DMS 273 (cell line): ENCODE data around the gene DPYSL5.
A peak's percentile ranks its signal among the peaks of the same experiment; 100 is the strongest.

ENCODE experiments used
- DNase-seq: peaks from one replicate; lab custom pipeline; 2025; ENCODE audit not compliant: unreplicated experiment; lab: John Stamatoyannopoulos, UW

Gene DPYSL5

DNA sequence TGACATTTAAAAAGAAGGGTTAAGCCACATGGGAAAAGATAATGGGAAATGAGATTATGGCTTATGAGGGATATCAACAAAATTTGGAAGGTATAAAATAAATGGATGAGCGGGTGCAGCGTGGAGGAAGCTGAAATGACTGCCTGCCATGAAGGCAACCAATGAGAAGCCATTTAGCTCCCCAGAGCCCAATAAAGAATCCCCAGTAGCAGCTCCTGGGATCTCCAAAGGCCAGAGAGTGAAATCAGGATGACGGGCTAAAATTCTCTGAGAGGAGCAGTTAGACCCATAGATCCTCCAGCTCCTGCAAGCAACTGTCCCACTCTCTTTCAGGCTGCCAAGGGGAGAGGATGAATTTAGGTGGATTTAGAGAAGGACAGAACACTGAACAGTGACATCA, 109.6 kb downstream of the DPYSL5 start:
- no peak for DNase-seq

DNA sequence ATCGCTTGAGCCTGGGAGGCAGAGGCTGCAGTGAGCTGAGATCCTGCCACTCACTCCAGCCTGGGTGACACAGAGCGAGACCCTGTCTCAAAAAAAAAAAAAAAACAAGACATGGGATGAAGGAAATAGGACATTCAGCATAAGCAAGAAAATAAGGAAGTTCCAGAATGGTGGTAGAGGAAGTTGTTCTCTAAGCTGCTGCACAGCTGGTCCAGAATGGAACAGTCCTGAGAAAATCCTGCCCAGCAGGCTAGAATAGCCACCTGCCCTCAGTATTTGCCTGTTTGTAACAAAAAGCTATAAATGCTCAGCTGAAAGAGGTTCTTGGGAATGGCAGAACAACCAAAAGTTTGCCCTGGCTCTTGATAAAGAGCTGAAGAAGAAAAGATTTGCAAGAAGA, 111.4 kb downstream of the DPYSL5 start:
- DNase-seq: no peak

DNA sequence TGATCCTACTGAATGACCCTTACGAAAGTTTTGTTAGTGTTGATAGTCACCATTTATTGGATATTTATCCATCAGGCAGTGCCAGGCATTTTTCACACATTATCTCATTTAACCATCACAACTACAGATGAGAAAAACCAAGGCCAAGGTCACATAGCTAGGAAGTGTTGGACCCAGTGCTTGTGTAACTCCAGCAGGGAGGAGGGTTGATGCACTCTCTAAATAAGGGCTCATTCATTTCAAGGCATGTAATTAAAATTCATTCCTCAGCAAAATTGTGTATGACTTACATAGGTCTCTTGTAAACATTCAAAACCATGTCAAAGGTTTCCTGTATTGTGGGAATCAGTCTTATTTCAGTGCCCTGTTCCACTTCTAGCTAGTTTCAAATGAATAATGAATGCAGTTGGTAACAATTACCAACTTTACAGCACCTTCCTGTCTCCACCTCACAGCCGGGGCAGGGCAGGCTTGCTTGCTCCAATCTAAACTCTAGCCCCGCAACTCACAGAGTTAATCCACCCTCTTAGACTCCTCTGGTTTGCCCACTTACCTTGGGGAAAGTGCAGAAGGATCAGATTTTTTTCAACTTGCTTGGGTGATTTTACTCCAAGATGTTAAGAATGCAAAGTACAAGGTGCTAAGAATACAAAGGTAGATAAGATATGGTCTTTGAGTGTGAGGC, 116.7 kb downstream of the DPYSL5 start:
- DNase-seq: no peak

DNA sequence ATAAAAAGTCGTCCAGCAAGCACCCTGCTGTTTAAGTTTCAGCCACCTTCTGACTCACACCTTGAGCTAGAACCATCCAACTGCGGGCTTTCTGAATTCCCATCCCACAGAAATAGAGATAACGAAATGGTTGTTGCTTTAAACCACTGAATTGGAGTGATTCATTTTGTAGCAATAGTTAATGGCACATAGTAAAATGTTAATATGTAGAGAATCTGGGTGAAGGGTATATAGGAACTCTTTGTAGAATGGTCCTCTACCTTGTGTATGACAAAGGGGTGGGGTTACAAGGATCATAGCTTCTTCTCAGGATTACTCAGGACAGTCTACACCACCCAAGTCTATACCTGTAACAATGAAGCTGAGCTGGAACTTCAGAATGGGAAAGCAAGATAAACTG, 120.1 kb downstream of the DPYSL5 start:
- DNase-seq: no peak

DNA sequence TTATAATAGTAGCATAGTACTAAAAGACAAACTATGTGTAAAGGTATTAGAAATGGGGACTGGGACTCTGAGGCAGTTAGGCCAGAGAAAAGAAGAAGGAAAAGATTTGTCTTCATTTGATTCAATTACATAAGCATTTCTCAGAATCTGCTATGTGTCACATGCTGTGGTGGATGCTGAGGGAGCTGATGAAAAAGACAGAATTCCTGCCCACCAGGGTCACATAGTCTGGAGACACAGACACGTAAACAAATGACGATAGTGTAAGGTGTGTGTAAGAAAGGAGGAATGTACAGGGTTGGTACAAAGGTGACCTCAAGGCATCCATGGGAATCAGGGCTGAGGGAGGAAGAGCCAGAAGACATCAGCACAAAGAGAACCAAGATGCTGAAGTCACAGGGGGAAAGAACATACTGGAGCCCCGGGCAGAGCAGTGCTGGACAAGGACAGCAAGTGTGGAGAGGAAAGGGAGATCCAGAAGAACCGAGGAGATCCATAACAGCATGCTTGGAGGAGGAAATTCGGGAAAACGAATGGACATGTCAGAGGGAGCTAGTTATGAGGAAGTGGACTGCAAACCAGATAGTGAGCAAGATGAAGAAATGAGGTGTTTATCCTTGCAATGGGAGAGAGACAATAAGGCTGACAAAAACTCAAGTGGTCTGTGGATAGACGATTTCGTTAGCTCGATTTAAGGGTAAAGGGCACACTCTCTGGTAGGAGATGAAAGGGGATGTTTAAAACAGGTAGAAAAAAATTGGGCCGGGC, 121.3 kb downstream of the DPYSL5 start:
- no peak for DNase-seq

DNA sequence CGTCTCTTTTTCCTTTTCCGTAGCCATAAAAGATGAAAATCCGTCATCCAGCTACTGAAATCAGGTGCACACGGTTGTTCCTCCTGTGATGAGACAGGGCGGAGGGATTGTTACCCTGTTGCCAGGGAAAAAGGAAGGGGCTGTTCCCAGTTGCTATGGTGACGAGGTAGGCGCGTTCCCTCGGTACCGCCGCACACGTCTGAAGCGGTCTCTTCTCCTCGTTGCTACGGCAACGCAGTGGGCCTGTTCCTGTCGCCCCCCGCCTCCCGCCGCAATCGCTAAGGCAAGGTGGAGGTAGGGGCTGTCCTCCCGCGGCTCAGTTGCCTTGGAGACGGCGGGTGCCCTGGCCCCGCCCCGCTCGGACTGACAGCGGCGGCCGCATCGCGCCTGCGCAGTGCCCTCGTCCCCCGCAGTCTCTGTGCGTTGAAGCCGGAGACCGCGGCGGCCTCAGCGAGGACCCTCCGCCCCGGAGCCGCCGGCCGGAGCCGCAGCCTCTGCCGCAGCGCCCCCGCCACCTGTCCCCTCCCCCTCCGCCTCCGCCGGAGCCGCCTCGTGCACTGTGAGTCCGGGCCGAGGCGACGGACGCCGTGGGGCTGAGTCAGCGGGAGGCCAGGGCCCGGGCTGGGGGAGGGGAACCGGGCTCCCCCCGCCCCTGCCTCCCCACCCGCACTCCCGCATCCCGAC, 122.5 kb downstream of the DPYSL5 start, which contains the start of gene MAPRE3:
MAPRE3 (plus strand) TSS at position 394 of the 684 bp plus-strand sequence. CDS start 51,582 bp downstream, outside the sequence.
- DNase-seq: peak; percentile 97

DNA sequence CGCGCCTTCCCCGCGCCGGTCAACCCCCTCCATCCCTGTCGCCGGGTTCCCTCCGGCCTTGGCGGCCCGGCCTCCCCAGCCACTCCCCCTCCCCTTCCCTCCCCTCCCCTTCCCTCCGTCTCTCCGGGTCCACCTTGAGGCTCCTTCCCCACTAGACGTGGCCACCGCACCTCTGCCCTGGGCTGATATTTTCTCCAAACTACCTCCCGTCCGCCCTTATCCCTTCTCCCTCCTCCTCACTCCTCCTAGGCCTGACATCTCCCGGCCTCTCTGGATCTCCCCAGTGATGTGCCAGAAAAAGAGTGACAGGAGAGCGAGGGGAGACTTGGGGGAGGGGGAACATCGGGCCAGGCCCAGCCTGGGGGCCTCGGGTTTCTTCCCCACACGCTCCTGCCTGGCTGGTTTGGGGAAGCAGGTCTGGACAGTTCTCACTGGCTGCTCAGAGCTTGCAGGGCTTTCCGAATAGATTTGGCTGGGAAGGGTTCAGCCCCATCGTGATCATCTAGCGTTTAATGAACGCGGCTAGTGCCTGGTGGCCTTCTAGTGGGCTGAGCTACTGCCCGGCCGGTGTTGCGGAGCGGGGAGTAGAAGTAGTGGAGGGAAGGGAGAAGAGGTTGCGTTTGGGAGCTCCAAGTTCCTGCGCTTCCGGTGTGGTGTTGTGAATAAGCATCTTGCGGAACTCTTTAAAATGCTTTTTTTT, 123.1 kb downstream of the DPYSL5 start:
- peak; percentile 69 for DNase-seq

DNA sequence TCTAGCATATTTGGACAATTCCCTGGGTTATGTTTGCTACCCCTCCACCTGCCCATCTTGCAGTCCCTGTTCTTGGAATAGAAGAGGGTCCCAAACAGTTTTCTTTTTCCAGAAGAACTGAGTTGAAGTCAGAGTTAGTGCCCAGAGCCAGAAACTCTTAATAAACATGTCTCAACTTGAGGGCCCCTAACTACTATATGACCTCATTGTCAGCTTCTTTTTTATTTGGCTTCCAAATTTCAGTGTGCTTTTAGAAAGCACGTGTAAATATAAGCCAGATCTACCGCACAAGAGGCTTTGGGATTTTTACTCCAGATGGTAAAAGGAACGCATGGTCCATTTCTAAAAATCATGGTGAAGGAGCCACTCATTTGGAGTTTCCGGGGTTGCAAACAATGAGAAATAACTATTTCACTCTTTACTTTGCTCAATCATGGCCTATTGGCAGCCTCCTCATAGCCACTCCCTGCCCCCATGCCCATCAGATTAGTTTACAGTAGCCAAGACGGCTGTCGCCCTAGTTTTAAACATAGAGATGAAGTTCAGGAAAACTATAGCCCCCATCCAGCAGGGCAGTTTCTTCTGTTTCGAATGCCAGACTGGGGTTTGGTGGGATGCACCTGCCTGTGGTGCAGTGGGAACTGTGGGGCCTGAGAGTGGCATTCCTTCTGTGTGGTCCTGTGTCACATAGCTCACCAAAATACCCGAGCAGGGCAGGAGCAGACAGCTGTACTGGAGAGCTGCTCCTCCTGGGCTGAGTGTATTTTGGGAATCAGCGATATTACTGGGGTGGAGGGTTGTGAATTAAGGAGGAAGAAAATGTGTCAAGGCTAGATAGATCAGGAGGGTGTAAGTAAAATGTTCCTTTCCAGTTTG, 124.2 kb downstream of the DPYSL5 start:
- DNase-seq: peak; percentile 78

DNA sequence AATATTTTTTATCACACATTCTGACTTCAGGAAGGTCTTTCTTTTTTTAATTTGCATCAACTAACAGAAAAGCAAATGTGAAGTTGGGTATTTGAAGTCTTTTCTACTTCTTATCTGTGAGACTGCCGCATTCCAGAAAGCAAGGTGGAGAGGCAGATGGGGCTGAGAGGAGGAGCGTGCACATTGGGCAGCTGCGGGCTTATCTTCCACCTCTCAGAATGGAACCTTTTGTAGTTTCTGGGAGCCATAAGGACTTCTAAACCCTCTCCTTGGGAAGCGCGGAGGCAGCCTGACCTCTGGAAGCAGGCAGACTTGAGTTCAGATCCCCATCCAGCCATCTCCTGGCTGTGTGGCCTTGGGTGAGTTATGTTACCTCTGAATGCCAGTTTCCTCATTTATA, 126.4 kb downstream of the DPYSL5 start:
- peak; percentile 75 for DNase-seq

DNA sequence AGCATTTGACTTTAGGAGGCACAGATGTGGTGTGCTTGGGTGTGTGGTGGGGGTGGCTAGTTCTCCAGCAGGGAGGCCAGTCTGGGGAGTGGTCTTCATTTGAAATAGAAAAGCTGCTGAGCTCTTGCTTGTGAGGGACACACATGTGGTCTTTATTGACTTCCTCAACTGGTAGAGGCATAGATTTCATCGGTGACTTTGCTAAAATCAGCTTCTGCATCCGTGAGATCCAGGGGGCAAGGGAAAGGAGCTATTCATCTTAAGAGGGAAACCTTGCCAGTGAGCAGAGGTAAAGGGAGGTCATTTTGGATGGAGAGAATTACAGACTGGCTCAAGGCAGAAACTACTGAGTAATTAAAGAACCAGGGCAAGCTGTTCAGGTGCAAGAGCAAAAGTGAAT, 127.2 kb downstream of the DPYSL5 start:
- peak; percentile 27 for DNase-seq

DNA sequence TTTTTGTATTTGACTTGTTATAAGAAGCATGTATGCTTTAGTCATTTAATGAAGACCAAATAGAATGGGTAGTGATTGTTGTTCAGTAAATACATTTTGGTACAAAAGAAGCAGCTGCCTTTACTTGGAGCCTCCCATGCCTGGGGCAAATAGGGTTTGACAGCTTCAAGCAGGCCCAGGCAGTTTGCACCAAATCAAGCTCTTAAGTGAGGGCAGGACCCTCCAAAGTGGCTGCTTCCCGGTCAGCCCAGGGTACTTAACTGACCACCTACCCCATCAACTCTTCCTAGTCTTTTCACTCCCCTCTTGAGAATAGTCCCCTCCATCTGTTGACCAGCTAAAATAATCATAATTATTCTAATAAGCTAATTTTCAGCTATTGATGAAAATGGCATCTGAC, 127.7 kb downstream of the DPYSL5 start:
- no peak for DNase-seq

DNA sequence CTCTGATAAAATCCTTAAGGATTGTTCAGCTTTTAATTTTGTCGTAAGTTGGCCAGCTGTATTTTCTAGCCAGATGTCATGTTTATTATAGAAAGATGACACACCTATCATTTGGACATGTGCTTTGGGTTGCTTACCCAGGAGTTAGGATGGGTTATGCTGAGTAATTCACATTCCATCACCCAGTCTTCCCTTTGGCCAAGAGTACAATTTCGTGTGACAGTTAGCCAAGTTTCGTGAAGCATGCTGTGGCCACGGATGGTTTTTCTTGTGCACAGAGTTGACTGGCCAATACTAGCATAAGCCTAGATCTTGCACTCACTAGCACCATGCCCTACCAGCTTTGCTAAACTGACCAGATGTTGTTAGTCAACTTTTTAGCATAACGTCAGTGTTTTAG, 128.3 kb downstream of the DPYSL5 start:
- peak; percentile 27 for DNase-seq

DNA sequence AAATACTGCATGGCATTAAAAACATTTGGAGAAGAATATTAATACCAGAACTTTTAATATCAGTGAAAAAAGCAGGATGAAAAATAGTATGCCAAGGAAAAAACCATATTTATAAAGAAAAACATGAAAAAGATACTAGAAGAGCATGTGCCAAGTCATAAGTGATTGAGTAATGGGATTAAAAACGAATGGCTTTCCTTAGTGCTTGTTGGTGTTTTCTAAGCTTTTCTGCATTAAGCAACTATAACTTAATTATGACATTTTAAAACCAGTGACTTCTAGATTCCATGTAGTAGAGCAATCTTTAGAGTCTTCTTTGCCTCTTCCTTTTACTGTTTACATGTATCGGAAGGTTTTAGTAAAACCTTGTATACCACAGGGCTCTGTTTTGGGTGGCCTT, 129.1 kb downstream of the DPYSL5 start:
- DNase-seq: no peak

DNA sequence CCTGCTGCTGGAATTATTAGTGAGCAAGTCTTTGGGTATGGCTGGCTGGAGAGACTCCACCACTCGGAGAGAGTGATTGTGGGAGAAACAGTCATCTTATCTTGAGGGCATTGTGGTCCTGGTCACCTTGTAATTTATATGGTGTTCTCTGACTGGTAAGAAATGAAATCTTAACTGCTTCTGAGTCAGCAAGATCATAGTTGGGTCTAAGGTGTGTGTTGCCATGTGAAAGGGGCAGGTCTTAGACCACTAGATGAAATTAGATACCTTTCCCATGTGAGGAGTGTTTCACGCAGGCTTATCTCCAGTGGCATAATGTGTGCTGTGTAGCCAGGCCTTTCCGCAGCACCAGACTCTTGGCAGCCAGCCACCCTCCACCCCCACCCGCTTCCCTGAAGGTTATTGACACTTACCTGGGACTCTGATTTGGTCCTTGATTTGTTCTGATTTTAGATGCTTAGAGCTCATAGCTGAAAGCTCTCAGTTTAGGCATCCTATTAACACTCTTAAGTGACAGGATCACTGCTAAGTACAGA, 130.2 kb downstream of the DPYSL5 start:
- peak; percentile 71 for DNase-seq

DNA sequence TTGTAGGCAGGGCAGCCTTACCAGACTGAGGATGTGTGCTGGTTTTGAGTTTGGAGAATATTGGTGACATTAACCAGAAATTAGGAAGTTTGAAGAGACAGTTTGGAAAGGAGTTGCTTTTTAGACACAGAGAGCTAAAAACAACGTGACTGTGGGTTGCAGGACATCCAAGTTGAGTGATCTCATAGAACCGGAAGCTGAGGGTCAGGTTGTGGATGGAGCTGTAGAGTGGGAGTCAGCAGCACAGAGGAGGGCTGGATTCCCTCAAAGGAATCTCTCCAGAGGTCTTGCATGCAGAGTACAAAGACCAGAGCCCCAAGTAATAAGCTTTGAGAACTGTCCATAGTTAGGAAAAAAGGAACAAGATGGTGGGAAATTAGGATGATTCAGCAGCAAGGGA, 131.8 kb downstream of the DPYSL5 start:
- DNase-seq: no peak

DNA sequence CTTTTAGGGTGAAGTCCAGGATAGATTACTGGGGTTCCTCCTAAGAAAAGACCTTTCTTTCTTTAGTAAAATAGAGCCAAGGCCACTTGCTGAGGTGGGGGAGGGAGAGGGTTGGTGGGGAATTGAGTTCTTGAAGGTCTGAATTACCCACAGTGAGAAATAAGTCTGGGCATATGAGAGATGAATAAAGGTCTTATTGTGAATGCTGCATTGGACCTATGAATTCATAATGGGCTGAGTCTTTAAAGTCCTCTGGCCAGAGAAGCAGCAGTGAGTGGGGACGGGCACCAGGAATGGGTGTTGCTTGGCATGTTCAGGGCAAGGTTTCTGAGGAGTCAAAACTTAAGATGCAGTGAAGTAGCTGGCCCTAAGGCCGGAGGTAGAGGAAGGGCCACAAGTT, 133.0 kb downstream of the DPYSL5 start:
- no peak for DNase-seq

DNA sequence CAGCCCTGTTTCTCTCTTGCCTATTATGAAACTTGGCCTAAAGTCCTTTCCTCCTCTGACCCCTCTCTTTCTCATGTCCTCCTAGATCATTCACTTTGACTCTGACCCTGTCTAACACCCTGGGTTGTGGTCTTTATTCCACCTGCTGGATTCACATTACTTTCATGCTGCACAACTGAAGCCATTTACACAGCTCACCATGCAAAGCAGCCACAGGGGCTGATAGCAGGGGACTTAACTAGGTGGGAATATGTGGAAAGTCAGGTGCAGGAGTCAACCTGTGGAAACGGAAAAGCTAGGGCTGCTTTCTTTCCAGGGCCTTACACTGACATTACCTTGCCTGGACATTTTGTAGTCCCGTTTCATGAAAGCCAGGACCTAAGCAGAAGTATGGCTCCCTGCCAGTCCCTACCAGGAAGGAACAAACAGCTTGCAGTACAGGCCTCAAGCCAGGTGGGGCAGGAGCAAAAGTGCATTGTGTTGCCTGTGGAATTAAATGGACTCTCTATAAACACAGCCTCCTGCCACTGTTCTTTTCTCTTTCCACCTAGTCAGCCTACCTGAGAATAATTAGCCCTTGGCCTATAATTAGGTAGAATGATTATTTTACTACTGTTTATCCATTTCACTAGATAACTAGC, 134.3 kb downstream of the DPYSL5 start:
- peak; percentile 91 for DNase-seq

DNA sequence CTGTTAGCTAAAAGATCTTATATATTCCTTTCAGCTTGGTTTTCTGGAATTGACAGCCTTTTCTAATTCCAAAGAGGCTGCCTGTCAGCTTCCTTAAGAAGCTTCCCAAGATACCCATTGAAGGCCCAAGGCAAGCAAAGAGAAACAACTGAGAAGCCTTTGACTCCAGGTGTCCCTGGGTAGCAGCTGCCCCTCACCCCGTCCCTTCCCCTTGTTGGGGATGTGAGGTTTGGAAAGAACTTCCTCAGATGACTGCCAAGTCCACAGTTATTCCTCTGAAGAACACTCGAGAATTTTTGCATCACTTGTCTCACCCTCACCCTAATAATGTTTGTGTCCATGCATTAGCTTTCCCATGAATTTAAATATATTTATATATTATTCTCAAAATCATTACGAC, 135.8 kb downstream of the DPYSL5 start:
- no peak for DNase-seq

DNA sequence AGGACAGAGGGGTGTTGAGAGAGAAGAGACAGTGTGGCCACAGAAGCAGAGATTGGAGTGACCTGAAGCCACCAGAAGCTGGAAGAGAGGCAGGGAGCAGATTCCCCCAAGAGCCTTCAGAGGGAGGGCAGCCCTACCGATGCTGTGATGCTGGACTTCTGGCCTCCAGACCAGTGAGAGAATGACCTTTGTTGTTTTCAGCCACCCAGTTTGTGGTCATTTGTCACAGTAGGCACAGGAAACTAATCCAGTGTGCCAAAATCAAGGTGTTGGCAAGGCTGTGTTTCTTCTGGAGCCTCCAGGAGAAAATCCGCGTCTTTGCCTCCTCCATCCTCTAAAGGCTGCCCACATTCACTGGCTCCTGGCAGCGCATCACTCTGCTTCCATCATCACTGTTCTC, 137.9 kb downstream of the DPYSL5 start:
- DNase-seq: no peak

DNA sequence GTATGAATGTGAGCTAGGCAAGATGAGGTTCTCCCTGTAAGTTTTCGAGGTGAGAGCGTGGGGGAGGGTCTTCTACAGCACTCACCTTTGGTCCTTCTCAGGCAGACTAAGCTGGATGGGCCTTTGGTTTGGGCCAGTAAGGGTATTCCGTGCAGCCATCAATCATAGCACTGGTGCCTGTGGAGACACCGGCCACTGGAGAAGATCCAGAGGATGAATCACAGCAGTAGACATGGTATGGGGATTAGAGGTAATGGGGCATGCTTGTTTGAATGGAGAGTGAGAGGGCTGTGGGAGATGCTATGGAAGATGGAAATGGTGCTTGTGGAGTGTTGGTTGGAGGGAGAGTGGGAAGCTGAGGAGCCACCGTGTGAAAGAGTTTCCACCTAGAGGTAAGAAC, 138.6 kb downstream of the DPYSL5 start:
- DNase-seq: no peak
